IMR-90 (cell line): Measurements from ENCODE around the gene ZBTB8OS. TPM values are rescaled to one million over a fixed set of nuclear protein-coding genes. Genes with fewer than 3 reads are reported as not detected.

Experiments
- ATAC-seq: fragments of 200-7000 bp; cut with Tn5 transposase; 2 replicates; pipeline ENCODE4 v1.9.1; 2020; ENCODE audit warnings: low read depth, mild to moderate bottlenecking, moderate library complexity
- BruUV-seq: library from RNA; stranded (reverse); fragments of 400-500 nt; replicated peaks from 2 replicates; lab custom pipeline; 2021; lab: Mats Ljungman, UMichigan
- CTCF ChIA-PET: fragments of 300-600 bp; formaldehyde crosslinking; extraction: SDS; loops from one replicate; lab custom pipeline; 2021; ENCODE audit warnings: antibody characterized with exemption; lab: Yijun Ruan, JAX
- POLR2A ChIA-PET: fragments of 300-600 bp; sonication (Branson Sonifier 250); formaldehyde crosslinking; loops from one replicate; lab custom pipeline; 2022; ENCODE audit warnings: antibody characterized with exemption; ENCODE audit not compliant: unreplicated experiment; lab: Charles Lee
- DNase-seq: peaks from one replicate; pipeline ENCODE4 v3.0.0; 2013
- H2AFZ ChIP-seq: replicated peaks from 2 replicates; pipeline ENCODE3; 2013; ENCODE audit warnings: low read length, mild to moderate bottlenecking; ENCODE audit not compliant: poor library complexity
- H2AK5ac ChIP-seq: 2 replicates; pipeline ENCODE4 v1.6.1; 2013; ENCODE audit warnings: low read depth, low read length, inconsistent platforms
- H2AK9ac ChIP-seq: replicated peaks from 2 replicates; pipeline ENCODE3; 2013; ENCODE audit warnings: mild to moderate bottlenecking, low read depth, low read length, moderate library complexity; ENCODE audit not compliant: poor library complexity
- H2BK120ac ChIP-seq: 2 replicates; pipeline ENCODE4 v1.6.1; 2013; ENCODE audit warnings: low read depth, low read length, inconsistent platforms
- H2BK15ac ChIP-seq: 3 replicates; pipeline ENCODE4 v1.6.1; 2013; ENCODE audit warnings: low read depth, low read length, inconsistent platforms
- H2BK20ac ChIP-seq: 2 replicates; pipeline ENCODE4 v1.6.1; 2013; ENCODE audit warnings: low read depth, mild to moderate bottlenecking, inconsistent platforms, low read length, moderate library complexity
- H2BK5ac ChIP-seq: 2 replicates; pipeline ENCODE4 v1.6.1; 2013; ENCODE audit warnings: mild to moderate bottlenecking, low read depth, low read length, inconsistent platforms; ENCODE audit not compliant: poor library complexity, severe bottlenecking
- H3K14ac ChIP-seq: replicated peaks from 2 replicates; pipeline ENCODE4 v1.6.1; 2013; ENCODE audit warnings: low read depth, low read length, inconsistent platforms
- H3K18ac ChIP-seq: 2 replicates; pipeline ENCODE4 v1.6.1; 2013; ENCODE audit warnings: low read depth, low read length, control low read depth
- H3K23ac ChIP-seq: 2 replicates; pipeline ENCODE4 v1.6.1; 2013; ENCODE audit warnings: low read depth, low read length, inconsistent platforms
- H3K27ac ChIP-seq: 2 replicates; pipeline ENCODE4 v1.5.1; 2013; ENCODE audit warnings: mild to moderate bottlenecking, control low read depth, low read length; ENCODE audit not compliant: insufficient read depth
- H3K27me3 ChIP-seq: 2 replicates; pipeline ENCODE4 v1.6.1; 2013; ENCODE audit warnings: low read length; ENCODE audit not compliant: control insufficient read depth, insufficient read depth
- H3K36me3 ChIP-seq: 2 replicates; pipeline ENCODE4 v1.6.1; 2013; ENCODE audit warnings: low read length, mixed read lengths; ENCODE audit not compliant: control insufficient read depth, insufficient read depth
- H3K4ac ChIP-seq: 2 replicates; pipeline ENCODE4 v1.6.1; 2013; ENCODE audit warnings: low read depth, low read length, inconsistent platforms
- H3K4me1 ChIP-seq: 2 replicates; pipeline ENCODE4 v1.6.1; 2013; ENCODE audit warnings: low read length, mixed read lengths; ENCODE audit not compliant: control insufficient read depth, insufficient read depth
- H3K4me2 ChIP-seq: 2 replicates; pipeline ENCODE4 v1.6.1; 2013; ENCODE audit warnings: low read depth, mild to moderate bottlenecking, control low read depth, low read length, moderate library complexity
- H3K4me3 ChIP-seq: 2 replicates; pipeline ENCODE4 v1.5.1; 2013; ENCODE audit warnings: low read depth, mild to moderate bottlenecking, control low read depth, low read length, moderate library complexity; ENCODE audit not compliant: insufficient read depth
- H3K56ac ChIP-seq: 2 replicates; pipeline ENCODE4 v1.6.1; 2013; ENCODE audit warnings: low read length, inconsistent platforms; ENCODE audit not compliant: insufficient read depth; ENCODE audit errors: extremely low read depth
- H3K79me1 ChIP-seq, 2 experiments: 2 replicates each; pipeline ENCODE4 v1.6.1; 2013; ENCODE audit warnings: low read length in 2 of 2, inconsistent platforms in 1 of 2, low read depth in 1 of 2
- H3K9ac ChIP-seq: 2 replicates; pipeline ENCODE4 v1.6.1; 2013; ENCODE audit warnings: low read depth, low read length, control low read depth
- H3K9me1 ChIP-seq: 2 replicates; pipeline ENCODE4 v1.6.1; 2013; ENCODE audit warnings: low read length, inconsistent platforms; ENCODE audit not compliant: insufficient read depth
- H3K9me3 ChIP-seq: 2 replicates; pipeline ENCODE4 v1.6.1; 2013; ENCODE audit warnings: low read length; ENCODE audit not compliant: control insufficient read depth, insufficient read depth
- H4K20me1 ChIP-seq: 2 replicates; pipeline ENCODE4 v1.6.1; 2013; ENCODE audit warnings: low read length, inconsistent platforms; ENCODE audit not compliant: insufficient read depth
- H4K5ac ChIP-seq: 2 replicates; pipeline ENCODE4 v1.6.1; 2013; ENCODE audit warnings: mild to moderate bottlenecking, low read depth, low read length, control low read depth
- H4K8ac ChIP-seq, 2 experiments: 2 replicates each; pipeline ENCODE4 v1.6.1; 2013; ENCODE audit warnings: low read depth in 2 of 2, low read length in 2 of 2, control low read depth in 1 of 2, inconsistent platforms in 1 of 2
- H4K91ac ChIP-seq: 2 replicates; pipeline ENCODE4 v1.6.1; 2013; ENCODE audit warnings: low read depth, low read length, inconsistent platforms; ENCODE audit not compliant: insufficient read depth
- BHLHE40 ChIP-seq: fragments of 150-350 bp; IDR thresholded peaks from 2 replicates; pipeline ENCODE4 v1.6.1; 2016; ENCODE audit warnings: mild to moderate bottlenecking, low read depth, low read length
- CHD1 ChIP-seq: IDR thresholded peaks from 2 replicates; pipeline ENCODE4 v1.6.1; 2012; ENCODE audit warnings: low read depth, low read length, improper control_type of control experiment
- CTCF ChIP-seq: conservative IDR thresholded peaks from 2 replicates; pipeline ENCODE4 v1.5.1; 2012; ENCODE audit warnings: mild to moderate bottlenecking, low read depth, low read length, improper control_type of control experiment
- ELK1 ChIP-seq: fragments of 150-350 bp; IDR thresholded peaks from 2 replicates; pipeline ENCODE4 v1.6.1; 2016; ENCODE audit warnings: low read depth, mild to moderate bottlenecking, low read length, moderate library complexity, borderline replicate concordance
- FOS ChIP-seq: fragments of 150-350 bp; IDR thresholded peaks from 2 replicates; pipeline ENCODE4 v1.6.1; 2016; ENCODE audit warnings: low read depth, low read length
- MAFK ChIP-seq: IDR thresholded peaks from 2 replicates; pipeline ENCODE4 v1.6.1; 2012; ENCODE audit warnings: low read depth, low read length, improper control_type of control experiment
- MAZ ChIP-seq: IDR thresholded peaks from 2 replicates; pipeline ENCODE4 v1.6.1; 2012; ENCODE audit warnings: low read depth, mild to moderate bottlenecking, low read length, improper control_type of control experiment, moderate library complexity, borderline replicate concordance
- MXI1 ChIP-seq: IDR thresholded peaks from 2 replicates; pipeline ENCODE4 v1.6.1; 2012; ENCODE audit warnings: low read depth, mild to moderate bottlenecking, low read length, moderate library complexity, borderline replicate concordance
- NFE2L2 ChIP-seq: fragments of 150-350 bp; IDR thresholded peaks from 2 replicates; pipeline ENCODE4 v1.6.1; 2016; ENCODE audit warnings: low read depth, mild to moderate bottlenecking, low read length
- POLR2A ChIP-seq: IDR thresholded peaks from 2 replicates; pipeline ENCODE4 v1.6.1; 2012; ENCODE audit warnings: mild to moderate bottlenecking, low read depth, low read length
- RAD21 ChIP-seq: IDR thresholded peaks from 2 replicates; pipeline ENCODE4 v1.6.1; 2012; ENCODE audit warnings: low read length, improper control_type of control experiment
- RCOR1 ChIP-seq: IDR thresholded peaks from 2 replicates; pipeline ENCODE4 v1.6.1; 2012; ENCODE audit warnings: mild to moderate bottlenecking, low read length, improper control_type of control experiment; ENCODE audit not compliant: insufficient replicate concordance
- RFX5 ChIP-seq: IDR thresholded peaks from 2 replicates; pipeline ENCODE4 v1.8.0; 2012; ENCODE audit warnings: low read depth, mild to moderate bottlenecking, low read length, moderate library complexity
- SMC3 ChIP-seq: fragments of 150-350 bp; IDR thresholded peaks from 2 replicates; pipeline ENCODE4 v1.6.1; 2016; ENCODE audit warnings: low read depth, mild to moderate bottlenecking, antibody characterized with exemption, low read length, moderate library complexity
- USF2 ChIP-seq: fragments of 150-350 bp; IDR thresholded peaks from 2 replicates; pipeline ENCODE4 v1.6.1; 2017; ENCODE audit warnings: mild to moderate bottlenecking, antibody characterized with exemption, low read length, low read depth
- WGBS, 2 experiments: methylation state at CpG; one replicate each; pipeline versions ENCODE4 v1.1.5 to v1.1.7; 2013; ENCODE audit warnings: missing lambda C conversion rate in 2 of 2; ENCODE audit not compliant: insufficient read length in 1 of 2; ENCODE audit errors: extremely low coverage in 2 of 2; 5-methylcytosine and 5-hydroxymethylcytosine counted together
- dilution Hi-C: fragments of 300-500 bp; cut with HindIII; formaldehyde crosslinking; loops from one replicate; pipeline ENCODE4 v1.14.3; 2018; ENCODE audit warnings: low sequenced_read_pairs; ENCODE audit not compliant: unreplicated experiment
- in situ Hi-C: fragments of 300-500 bp; cut with MboI; formaldehyde crosslinking; loops from 3 replicates; pipeline ENCODE4 v1.14.3; 2019; ENCODE audit warnings: low sequenced_read_pairs, inconsistent platforms, mixed read lengths
- intact Hi-C: fragments of 100-400 bp; cut with micrococcal nuclease; formaldehyde crosslinking; loops from 2 replicates; pipeline ENCODE4 v1.10.0; 2022
- polyA plus RNA-seq, 3 experiments: library from polyadenylated mRNA; depleted of rRNA; stranded (reverse); fragments of >200 nt; gene quantifications; 2 replicates each; pipeline ENCODE4 v1.2.3, GENCODE V29; 2012; ENCODE audit warnings: low replicate concordance in 1 of 3
- total RNA-seq: library from RNA; depleted of rRNA; stranded (reverse); fragments of >200 nt; gene quantifications from 2 replicates; pipeline ENCODE4 v1.2.3, GENCODE V29; 2012

Gene ZBTB8OS
- total and polyA plus RNA-seq, 2 of the 4 experiments (the other 2 are of a cell fraction), result 31.0 to 43.5 TPM

- H3K56ac ChIP-seq, result no peak overlapping the region
- dilution Hi-C loops (no loop called here), intact Hi-C loops (loop anchor here (5.0 kb wide), 1 partner anchor 159 kb away; no protein-coding TSS in a partner anchor), in situ Hi-C loops (no loop called here)
- no peak overlapping the region for H3K9ac ChIP-seq
- no peak overlapping the region for H2AK9ac ChIP-seq
- no peak overlapping the region; the same call in 1 of the 2 replicates for H3K27ac ChIP-seq
- H3K4ac ChIP-seq, result no peak overlapping the region
- no peak for ATAC-seq
- TF ChIP-seq RAD21 (no peak), MAZ (no peak), USF2 (no peak), NFE2L2 (no peak), FOS (no peak), RFX5 (no peak), CHD1 (no peak), CTCF (no peak), MAFK (no peak), SMC3 (no peak), POLR2A (no peak), RCOR1 (no peak), ELK1 (no peak), BHLHE40 (no peak), MXI1 (no peak)
- H3K27me3 ChIP-seq, result no peaks in the 10 kb centered on the region
- no peak overlapping the region for H2AFZ ChIP-seq
- peaks cover 12 to 46% of the 10 kb centered on the region in 2 experiments for H3K79me1 ChIP-seq
- no peak overlapping the region for H3K14ac ChIP-seq
- no peak overlapping the region for H4K5ac ChIP-seq
- no peak overlapping the region; the same call in 1 of the 2 replicates for H3K23ac ChIP-seq
- ChIA-PET POLR2A (no interaction called here), CTCF (no interaction called here)
- peaks cover 10% of the 10 kb centered on the region; the same call in 1 of the 2 replicates for H4K20me1 ChIP-seq
- WGBS, 2 experiments, result no CpG with 5 or more reads among the region's 3 CpGs
- H3K36me3 ChIP-seq, result peaks cover 33% of the 10 kb centered on the region
- H4K8ac ChIP-seq, result no peak overlapping the region
- no peak for DNase-seq
- no peak overlapping the region for H2BK15ac ChIP-seq
- no peak overlapping the region for H2BK5ac ChIP-seq
- no peak overlapping the region for H3K4me2 ChIP-seq
- no peak overlapping the region for H2BK120ac ChIP-seq
- BruUV-seq, result no TSS peak
- no peak overlapping the region for H3K18ac ChIP-seq
- peaks cover 5% of the 10 kb centered on the region; the same call in 1 of the 2 replicates for H3K9me1 ChIP-seq
- no peak overlapping the region for H2BK20ac ChIP-seq
- H3K9me3 ChIP-seq, result no peaks in the 10 kb centered on the region
- no peak overlapping the region for H3K4me3 ChIP-seq
- peaks cover 11% of the 10 kb centered on the region for H3K4me1 ChIP-seq
- no peak overlapping the region for H2AK5ac ChIP-seq
- no peak overlapping the region for H4K91ac ChIP-seq
Observed at GRCh38 chr1:32683397-32683796, 33.0 kb upstream of the ZBTB8OS start.
